HG03469 (cell line): ENCODE results near the gene NDUFA8.

Experiments
- ATAC-seq: cut with Tn5 transposase; IDR thresholded peaks from one replicate; pipeline ENCODE4 v1.9.1; 2021; ENCODE audit warnings: mild to moderate bottlenecking, moderate library complexity, moderate number of reproducible peaks; ENCODE audit not compliant: unreplicated experiment

NDUFA8 gene

DNA sequence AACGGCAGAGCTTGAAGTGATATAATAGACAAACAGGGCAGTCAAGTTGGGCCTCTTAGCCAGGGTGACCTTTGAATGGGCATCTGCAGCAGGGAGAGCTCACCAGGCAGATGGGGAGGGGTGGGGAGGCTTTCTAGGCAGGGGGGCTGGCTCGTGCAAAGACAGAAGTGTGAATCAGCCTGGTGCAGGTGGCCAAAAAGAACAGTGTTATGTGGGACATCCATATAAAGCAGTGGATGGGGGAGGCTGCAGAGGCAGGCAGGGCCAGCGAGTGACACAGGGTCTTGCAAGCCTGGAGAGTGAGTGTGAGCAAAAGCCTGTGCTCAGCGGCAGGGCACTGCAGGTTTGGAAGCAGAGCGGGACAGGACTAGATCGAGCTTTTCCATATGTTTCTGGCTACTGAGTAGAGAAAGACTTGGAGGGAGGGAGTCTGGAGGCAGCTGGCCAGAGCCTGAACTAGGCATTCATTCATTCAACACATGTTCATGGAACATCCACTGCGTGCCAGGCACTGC, 52.2 kb downstream of the NDUFA8 start:
- ATAC-seq: no peak

DNA sequence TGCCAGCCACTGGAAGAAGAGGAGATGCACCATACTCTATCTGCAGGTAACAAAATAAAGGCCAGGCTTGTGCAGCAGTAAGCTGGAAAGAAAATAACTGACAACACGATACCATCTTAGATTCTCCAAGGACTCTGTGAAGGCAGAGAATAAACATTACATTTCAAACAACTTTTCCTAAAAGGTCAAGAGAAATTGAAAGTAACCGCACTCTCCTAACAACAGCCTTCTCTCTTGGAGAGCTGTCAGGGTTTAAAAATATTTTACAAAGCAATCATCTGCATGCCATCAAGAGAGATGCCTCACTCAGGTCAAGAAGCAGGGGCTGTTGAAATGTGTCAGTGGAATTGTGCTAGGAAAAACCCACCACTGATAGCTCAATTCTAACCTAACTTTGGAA, 53.0 kb downstream of the NDUFA8 start:
- no peak for ATAC-seq

DNA sequence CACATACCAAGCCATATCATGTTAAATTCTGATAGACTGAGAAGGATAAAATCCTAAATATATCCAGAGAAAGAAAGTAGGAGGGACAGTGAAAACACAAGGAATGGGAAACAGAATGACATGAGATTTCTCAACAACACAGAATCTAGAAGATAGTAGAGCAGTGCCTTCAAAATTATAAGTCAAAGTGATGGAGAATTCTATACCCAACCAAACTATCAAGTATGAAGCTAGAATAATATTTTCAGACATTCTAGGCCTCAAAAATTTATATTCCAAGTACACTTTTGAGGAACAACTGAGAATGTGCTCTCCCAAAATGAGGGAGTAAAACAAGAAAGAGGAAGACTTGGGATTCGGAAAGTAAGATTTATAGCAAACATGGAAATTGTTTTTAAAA, 55.6 kb downstream of the NDUFA8 start:
- ATAC-seq: no peak

DNA sequence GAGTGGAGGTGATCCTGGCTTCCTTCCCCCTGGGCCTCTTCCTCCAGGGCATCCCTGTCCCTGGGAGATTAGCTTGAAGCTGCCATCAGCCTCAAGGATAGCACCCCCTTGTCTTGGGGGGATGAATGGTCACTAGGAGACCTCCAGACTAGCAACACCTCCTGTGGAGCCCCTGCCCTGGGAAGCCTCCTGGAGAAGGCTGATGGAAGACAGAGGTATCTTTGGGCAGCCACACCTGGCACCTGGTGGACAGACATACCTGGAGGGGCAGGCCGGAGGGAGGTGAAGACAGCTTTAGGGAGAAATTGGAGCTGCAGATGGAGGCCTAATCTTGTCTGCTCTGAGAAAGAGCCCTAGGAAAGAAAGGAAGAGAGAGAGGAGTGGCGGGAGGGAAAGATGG, 57.4 kb downstream of the NDUFA8 start:
- ATAC-seq: no peak

DNA sequence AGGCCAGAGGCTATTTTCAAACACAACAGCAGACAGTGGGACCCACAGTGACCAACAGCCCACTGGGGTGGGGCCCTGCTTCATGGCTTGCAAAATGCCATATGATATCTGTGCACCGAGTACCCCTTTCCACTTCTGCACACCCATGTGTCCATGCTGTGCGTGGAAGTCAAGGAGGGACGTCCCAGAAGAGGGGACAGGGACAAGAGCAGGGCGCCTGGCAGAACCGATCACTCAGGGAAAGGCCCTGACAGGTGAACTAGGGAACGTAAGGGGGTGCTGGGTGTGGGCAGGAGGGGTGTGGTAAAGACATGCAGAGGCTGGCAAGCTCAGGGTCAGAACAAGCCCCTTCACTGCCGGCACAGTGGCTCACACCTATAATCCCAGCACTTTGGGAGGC, 58.8 kb downstream of the NDUFA8 start:
- no peak for ATAC-seq

DNA sequence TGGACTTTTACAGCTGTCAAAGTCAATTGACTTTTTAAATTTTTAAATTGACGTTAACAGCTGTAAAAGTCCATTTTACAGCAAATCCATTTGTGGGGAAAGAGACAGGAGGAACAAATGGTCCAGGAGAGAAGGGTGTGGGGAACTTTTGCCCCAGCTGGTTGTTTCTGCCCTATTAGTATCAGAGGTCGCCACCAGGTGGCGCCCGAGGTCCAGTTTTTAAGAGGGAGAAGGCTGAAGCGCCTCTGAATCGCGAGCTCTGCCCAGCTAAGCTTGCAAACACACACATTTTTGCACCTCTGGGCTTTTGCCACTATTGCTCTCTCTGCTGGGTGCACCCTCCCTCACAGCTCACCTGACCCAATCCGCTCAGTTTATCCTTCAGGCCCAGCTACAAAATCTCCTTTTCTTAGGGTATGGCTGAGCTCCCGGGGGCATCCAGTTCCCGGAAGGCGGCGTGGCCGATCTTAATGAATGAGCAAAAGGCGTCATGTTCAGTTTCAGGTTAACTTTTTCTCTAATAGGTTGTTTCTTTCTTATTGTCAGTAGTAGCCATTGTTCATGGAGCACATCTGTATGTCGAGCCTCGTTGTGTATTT, 60.2 kb downstream of the NDUFA8 start:
- no peak for ATAC-seq

DNA sequence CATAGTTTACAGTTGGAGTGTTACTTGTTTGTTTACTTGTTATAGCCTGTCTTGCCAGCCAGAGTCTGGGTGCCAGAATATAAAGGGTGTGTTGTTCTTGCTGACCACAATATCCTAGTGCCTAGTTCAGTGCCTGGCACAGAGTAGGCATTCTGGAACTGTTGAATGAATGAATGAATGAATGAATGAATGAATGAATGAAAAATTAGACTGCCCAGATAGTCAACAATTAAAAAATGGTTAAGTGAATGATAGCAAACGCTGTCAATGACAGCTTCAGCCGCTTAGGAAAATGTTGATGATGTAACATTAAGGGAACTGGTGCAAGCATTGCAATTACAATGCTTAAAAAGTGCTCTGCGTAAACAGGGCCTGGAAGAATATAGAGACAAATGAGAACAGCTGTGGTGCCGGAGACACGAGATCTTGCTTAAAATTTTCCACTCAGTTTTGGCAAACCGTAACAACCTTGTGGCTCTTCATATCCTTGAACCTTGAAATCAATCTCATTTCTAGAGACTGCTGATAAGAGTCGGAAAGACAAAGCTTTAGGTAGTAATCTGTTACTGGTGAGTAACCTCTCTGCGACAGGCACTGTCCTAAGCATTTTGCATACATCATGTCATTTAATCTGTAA, 61.8 kb downstream of the NDUFA8 start:
- ATAC-seq: no peak

DNA sequence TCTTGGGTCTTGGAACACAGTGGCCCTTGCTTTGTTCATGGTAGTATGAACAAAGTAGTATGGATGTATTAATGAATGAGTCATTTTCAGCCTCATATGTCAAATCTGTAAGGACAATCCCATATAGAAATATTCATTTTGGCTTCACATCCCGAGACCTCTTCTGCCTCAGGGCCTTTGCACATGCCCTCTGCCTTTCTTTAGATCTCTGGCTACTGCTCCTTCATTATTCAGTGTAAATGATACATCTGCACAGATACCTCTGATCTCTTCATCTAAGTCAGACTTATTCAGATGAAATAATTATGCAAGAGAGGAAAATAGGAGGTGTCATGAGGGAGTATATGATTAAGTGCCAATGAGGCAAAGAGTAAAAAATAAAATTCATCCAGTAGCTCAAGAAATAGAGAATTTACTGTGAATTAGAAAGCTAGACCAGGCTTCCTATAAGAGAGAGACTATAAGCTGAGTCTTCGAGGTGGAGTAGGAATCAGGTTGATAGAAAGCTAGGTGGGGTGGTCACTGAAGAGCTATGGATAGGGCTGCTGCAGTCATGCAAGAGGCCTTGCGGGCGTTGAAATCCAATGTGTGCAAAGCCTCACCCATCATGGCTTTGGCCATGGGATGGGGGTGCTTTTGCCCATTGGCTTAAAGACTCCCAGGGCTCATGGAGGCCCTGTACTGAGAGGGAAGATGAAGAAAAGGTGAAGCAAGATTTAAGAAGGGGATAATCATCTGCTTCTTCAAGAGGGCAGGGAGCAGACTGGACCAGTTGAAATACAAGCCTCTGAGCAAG, 62.8 kb downstream of the NDUFA8 start:
- ATAC-seq: no peak

DNA sequence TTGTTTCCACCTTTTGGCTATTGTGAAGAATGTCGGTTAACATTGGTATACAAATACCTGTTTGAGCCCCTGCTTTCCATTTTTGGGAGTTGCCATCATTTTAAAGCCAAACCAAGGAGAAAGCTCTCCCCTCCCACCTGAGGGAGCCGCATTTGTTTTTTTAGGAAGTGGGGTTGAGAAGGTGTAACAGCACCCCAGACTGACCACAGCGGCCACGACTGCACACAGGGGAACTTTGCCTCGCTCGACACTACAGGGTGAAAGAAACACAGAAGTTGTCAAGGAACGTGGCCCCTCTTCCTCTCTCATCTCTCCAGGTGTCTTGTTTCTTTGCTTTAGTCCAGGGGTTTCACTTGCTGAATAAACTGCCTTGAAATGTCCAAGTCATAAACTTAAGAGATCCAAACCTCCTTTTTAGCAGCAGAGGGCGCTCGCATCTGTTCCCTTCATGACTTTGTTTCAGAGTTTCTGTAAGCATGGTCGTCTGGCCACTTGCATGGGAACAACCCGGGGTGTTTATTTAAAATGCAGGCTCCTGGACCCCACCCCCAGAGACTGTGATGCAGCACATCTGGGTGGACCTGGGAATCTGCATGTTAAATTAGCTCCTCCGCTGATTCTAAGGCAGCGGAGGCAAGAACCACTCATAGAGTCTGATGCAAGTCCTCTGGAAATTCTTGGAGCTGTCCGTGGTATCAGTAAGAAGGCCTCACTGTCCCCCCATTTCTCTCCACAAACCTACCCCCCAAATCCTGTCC, 64.4 kb downstream of the NDUFA8 start:
- no peak for ATAC-seq
